Breast epithelium (tissue), 4 donors: ENCODE data around the gene HSPA12A. TPM values are rescaled to one million over a fixed set of nuclear protein-coding genes. Genes with fewer than 3 reads are reported as not detected.

Experiments used
- DNase-seq, 2 donors: peaks; one replicate each; pipeline ENCODE4 v3.0.0-alpha.2; 2019; ENCODE audit warnings: low spot score in 2 of 2
- H3K27ac ChIP-seq, 2 donors: fragments of 200-600 bp; sonication (generic) in 1 of 2; one replicate each; pipeline ENCODE4 v1.5.1; 2016 to 2019; ENCODE audit warnings: mild to moderate bottlenecking in 1 of 2
- H3K27me3 ChIP-seq, 2 donors: fragments of 200-600 bp; sonication (generic) in 1 of 2; one replicate each; pipeline versions ENCODE4 v1.5.1 to v1.6.0; 2017 to 2019; ENCODE audit warnings: control low read depth in 1 of 2, mild to moderate bottlenecking in 1 of 2
- H3K36me3 ChIP-seq: fragments of 200-600 bp; one replicate; pipeline ENCODE4 v1.5.1; 2019
- H3K4me1 ChIP-seq, 2 donors: fragments of 200-600 bp; sonication (generic); one replicate each; pipeline ENCODE4 v1.5.1; 2016 to 2019; ENCODE audit warnings: control low read depth in 1 of 2
- H3K4me3 ChIP-seq, 3 donors: fragments of 200-600 bp; sonication (generic); 1 replicate in 2 of 3; 2 replicates in 1 of 3; pipeline ENCODE4 v1.5.1; 2016 to 2019; ENCODE audit warnings: mild to moderate bottlenecking in 3 of 3, moderate library complexity in 2 of 3
- H3K9me3 ChIP-seq, 2 donors: fragments of 200-600 bp; sonication (generic) in 1 of 2; one replicate each; pipeline ENCODE4 v1.5.1; 2016 to 2019; ENCODE audit warnings: control low read depth in 1 of 2
- POLR2A ChIP-seq: fragments of 450-650 bp; IDR thresholded peaks from one replicate; pipeline ENCODE4 v1.6.1; 2016; ENCODE audit warnings: antibody characterized with exemption, mild to moderate bottlenecking, moderate library complexity
- POLR2AphosphoS5 ChIP-seq, 3 donors: sonication (generic); formaldehyde crosslinking; IDR thresholded peaks; one replicate each; pipeline ENCODE4 v1.6.1; 2017; ENCODE audit warnings: antibody characterized with exemption in 3 of 3
- intact Hi-C: fragments of 100-400 bp; cut with DNase I; formaldehyde crosslinking; loops from one replicate; pipeline ENCODE4 v1.15.1; 2023; ENCODE audit warnings: low total_unique reads
- total RNA-seq, 3 donors: library from RNA; depleted of rRNA; stranded (reverse); fragments of >200 nt; gene quantifications; one replicate each; pipeline ENCODE4 v1.1.0, GENCODE V29; 2016
- TF ChIP-seq, protein P1 (sequence below), 3 donors: fragments of 450-650 bp; IDR thresholded peaks; one replicate each; pipeline ENCODE4 v1.5.1; 2016 to 2017; ENCODE audit warnings: antibody characterized with exemption in 3 of 3, mild to moderate bottlenecking in 3 of 3, moderate library complexity in 3 of 3

The HSPA12A gene
- total RNA-seq, 3 donors from 2014 or later, result 13.2 to 23.6 (median 14.2) TPM

- no peak for DNase-seq
- Histone ChIP-seq H3K4me1 (no peaks in the 10 kb centered on the region), H3K36me3 (peaks cover 4% of the 10 kb centered on the region), H3K9me3 (no peaks in the 10 kb centered on the region), H3K27ac (no peak overlapping the region), H3K27me3 (peaks cover 0 to 4% of the 10 kb centered on the region in 2 donors), H3K4me3 (no peak overlapping the region)
- intact Hi-C loops, result no loop called here
- TF ChIP-seq, protein P1, sequence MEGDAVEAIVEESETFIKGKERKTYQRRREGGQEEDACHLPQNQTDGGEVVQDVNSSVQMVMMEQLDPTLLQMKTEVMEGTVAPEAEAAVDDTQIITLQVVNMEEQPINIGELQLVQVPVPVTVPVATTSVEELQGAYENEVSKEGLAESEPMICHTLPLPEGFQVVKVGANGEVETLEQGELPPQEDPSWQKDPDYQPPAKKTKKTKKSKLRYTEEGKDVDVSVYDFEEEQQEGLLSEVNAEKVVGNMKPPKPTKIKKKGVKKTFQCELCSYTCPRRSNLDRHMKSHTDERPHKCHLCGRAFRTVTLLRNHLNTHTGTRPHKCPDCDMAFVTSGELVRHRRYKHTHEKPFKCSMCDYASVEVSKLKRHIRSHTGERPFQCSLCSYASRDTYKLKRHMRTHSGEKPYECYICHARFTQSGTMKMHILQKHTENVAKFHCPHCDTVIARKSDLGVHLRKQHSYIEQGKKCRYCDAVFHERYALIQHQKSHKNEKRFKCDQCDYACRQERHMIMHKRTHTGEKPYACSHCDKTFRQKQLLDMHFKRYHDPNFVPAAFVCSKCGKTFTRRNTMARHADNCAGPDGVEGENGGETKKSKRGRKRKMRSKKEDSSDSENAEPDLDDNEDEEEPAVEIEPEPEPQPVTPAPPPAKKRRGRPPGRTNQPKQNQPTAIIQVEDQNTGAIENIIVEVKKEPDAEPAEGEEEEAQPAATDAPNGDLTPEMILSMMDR (IDR thresholded peaks at IDR 0.05), result no peak
- TF ChIP-seq POLR2A, result no peak
- no peak for TF ChIP-seq POLR2AphosphoS5 (IDR thresholded peaks at IDR 0.05)
Observed at GRCh38 chr10:116621476-116621875, 120.9 kb downstream of the HSPA12A start.

Other genes with a start within 250 kb of the HSPA12A start
- gene PNLIP, start 196.6 kb downstream of the HSPA12A start, total RNA-seq, result not detected
- not detected for gene PNLIPRP1, start 151.6 kb downstream of the HSPA12A start, total RNA-seq
- gene PNLIPRP2, start 121.6 kb downstream of the HSPA12A start, total RNA-seq, result not detected
- gene ENO4, start 106.9 kb upstream of the HSPA12A start, total RNA-seq, result 1 to 10 TPM in 1 of 3 donors, under 1 TPM in 2; 0.16 to 1.9 (median 0.66) TPM